Keratinocyte (primary cell): ENCODE data around the gene OTX1. TPM values are rescaled to one million over a fixed set of nuclear protein-coding genes. Genes with fewer than 3 reads are reported as not detected.

Source experiments
- DNase-seq: peaks from one replicate; pipeline ENCODE4 v3.0.0-alpha.2; 2011; ENCODE audit warnings: low read depth, missing footprints, low spot score
- FAIRE-seq: peaks from 2 replicates; lab custom pipeline; 2011; peaks lifted over from hg19 to GRCh38; lab: Jason Lieb, UNC
- H2AFZ ChIP-seq: 2 replicates; pipeline ENCODE4 v1.6.0; 2012; ENCODE audit warnings: low read length, control low read depth, inconsistent platforms; ENCODE audit not compliant: control insufficient read depth
- H3K27ac ChIP-seq: 2 replicates; pipeline ENCODE4 v1.5.1; 2011; ENCODE audit warnings: low read length; ENCODE audit not compliant: control insufficient read depth, insufficient read depth
- H3K27me3 ChIP-seq: 3 replicates; pipeline ENCODE4 v1.6.0; 2011; ENCODE audit warnings: low read length; ENCODE audit not compliant: control insufficient read depth, insufficient read depth; ENCODE audit errors: extremely low read depth
- H3K36me3 ChIP-seq, 2 experiments: 2 replicates in 1 of 2; 3 replicates in 1 of 2; pipeline ENCODE4 v1.5.1; 2011; ENCODE audit warnings: low read length in 2 of 2, mild to moderate bottlenecking in 1 of 2; ENCODE audit not compliant: control insufficient read depth in 2 of 2, insufficient read depth in 2 of 2; ENCODE audit errors: extremely low read depth in 1 of 2
- H3K4me1 ChIP-seq: 3 replicates; pipeline ENCODE4 v1.5.1; 2011; ENCODE audit warnings: low read length; ENCODE audit not compliant: control insufficient read depth, insufficient read depth; ENCODE audit errors: extremely low read depth
- H3K4me2 ChIP-seq: 3 replicates; pipeline ENCODE4 v1.6.0; 2011; ENCODE audit warnings: low read depth, low read length; ENCODE audit not compliant: control insufficient read depth, insufficient read depth; ENCODE audit errors: extremely low read depth
- H3K4me3 ChIP-seq, 3 experiments: fragments of 200-600 bp in 1 of 3; sonication (generic) in 1 of 3; 2 replicates in 2 of 3; 3 replicates in 1 of 3; pipeline ENCODE4 v1.5.1; 2011 to 2016; ENCODE audit warnings: low read length in 3 of 3, mild to moderate bottlenecking in 3 of 3, control low read depth in 2 of 3, inconsistent platforms in 1 of 3, low read depth in 1 of 3, mixed read lengths in 1 of 3, mixed run types in 1 of 3, moderate library complexity in 1 of 3; ENCODE audit not compliant: control insufficient read depth in 2 of 3, insufficient read depth in 2 of 3; ENCODE audit errors: extremely low read depth in 1 of 3
- H3K79me2 ChIP-seq: 2 replicates; pipeline ENCODE4 v1.6.0; 2012; ENCODE audit warnings: low read length; ENCODE audit not compliant: control insufficient read depth, insufficient read depth
- H3K9ac ChIP-seq: 3 replicates; pipeline ENCODE4 v1.6.0; 2011; ENCODE audit warnings: low read length; ENCODE audit not compliant: control insufficient read depth, insufficient read depth; ENCODE audit errors: extremely low read depth
- H3K9me1 ChIP-seq: 3 replicates; pipeline ENCODE4 v1.6.0; 2011; ENCODE audit warnings: low read length; ENCODE audit not compliant: control insufficient read depth, insufficient read depth; ENCODE audit errors: extremely low read depth
- H3K9me3 ChIP-seq: 2 replicates; pipeline ENCODE4 v1.5.1; 2012; ENCODE audit warnings: low read depth, low read length; ENCODE audit not compliant: control insufficient read depth
- H4K20me1 ChIP-seq: 3 replicates; pipeline ENCODE4 v1.6.0; 2011; ENCODE audit warnings: low read length; ENCODE audit not compliant: control insufficient read depth, insufficient read depth; ENCODE audit errors: extremely low read depth
- EZH2 ChIP-seq: IDR thresholded peaks from one replicate; pipeline ENCODE4 v1.6.1; 2012; ENCODE audit warnings: inconsistent platforms, mild to moderate bottlenecking, low read length, moderate library complexity
- dilution Hi-C: fragments of 300-500 bp; cut with MboI; formaldehyde crosslinking; loops from one replicate; pipeline ENCODE4 v1.7.0; 2020; ENCODE audit warnings: low sequenced_read_pairs; ENCODE audit not compliant: extremely low pct_ligation_motif_present
- polyA plus RNA-seq, 5 experiments: library from polyadenylated mRNA; depleted of rRNA in 3 of 5; stranded (reverse) in 3 of 5; stranded (forward) in 1 of 5; unstranded in 1 of 5; fragments of >200 nt; gene quantifications; 1 replicate in 1 of 5; 2 replicates in 3 of 5; 3 replicates in 1 of 5; pipeline versions ENCODE4 v1.2.1 to v1.2.3, GENCODE V29; 2011 to 2012; ENCODE audit warnings: missing spikeins in 2 of 5, low read depth in 1 of 5, low replicate concordance in 1 of 5
- TF ChIP-seq, protein P1 (sequence below), 3 experiments: IDR thresholded peaks in 1 of 3; conservative IDR thresholded peaks in 1 of 3; optimal IDR thresholded peaks in 1 of 3; 2 replicates in 2 of 3; 3 replicates in 1 of 3; pipeline versions ENCODE3 to v1.5.1; 2011; ENCODE audit warnings: low read length in 3 of 3, mild to moderate bottlenecking in 3 of 3, moderate library complexity in 2 of 3, control low read depth in 1 of 3, inconsistent platforms in 1 of 3; ENCODE audit not compliant: insufficient read depth in 2 of 3; ENCODE audit errors: extremely low read depth in 1 of 3

The OTX1 gene
- polyA plus RNA-seq, 1 donor (not counting 4 experiments of a cell fraction or from before 2014, with no cell fraction given) = 0.28 TPM

DNA sequence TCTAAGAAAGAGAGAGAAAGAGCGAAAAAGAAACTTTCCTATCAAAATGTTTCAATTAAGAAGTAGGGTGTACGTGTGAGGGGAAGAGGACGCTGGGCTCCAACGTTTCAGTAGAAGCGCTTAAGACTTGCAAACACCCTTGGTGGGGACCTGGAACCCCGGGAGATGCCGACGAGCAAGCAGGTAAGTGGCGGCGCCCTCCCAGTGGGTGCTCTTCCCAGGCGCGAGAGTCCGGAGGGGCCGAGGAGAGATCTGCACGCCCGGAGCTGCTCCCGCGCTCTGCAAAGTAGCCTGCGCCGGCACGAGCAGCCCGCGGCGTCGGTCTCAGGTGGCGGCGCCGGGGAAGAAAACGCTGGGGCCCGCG lies 678 bp upstream of the OTX1 start:
- peak overlapping the region; percentile 43 for H2AFZ ChIP-seq
- dilution Hi-C loops = no loop called here

DNA sequence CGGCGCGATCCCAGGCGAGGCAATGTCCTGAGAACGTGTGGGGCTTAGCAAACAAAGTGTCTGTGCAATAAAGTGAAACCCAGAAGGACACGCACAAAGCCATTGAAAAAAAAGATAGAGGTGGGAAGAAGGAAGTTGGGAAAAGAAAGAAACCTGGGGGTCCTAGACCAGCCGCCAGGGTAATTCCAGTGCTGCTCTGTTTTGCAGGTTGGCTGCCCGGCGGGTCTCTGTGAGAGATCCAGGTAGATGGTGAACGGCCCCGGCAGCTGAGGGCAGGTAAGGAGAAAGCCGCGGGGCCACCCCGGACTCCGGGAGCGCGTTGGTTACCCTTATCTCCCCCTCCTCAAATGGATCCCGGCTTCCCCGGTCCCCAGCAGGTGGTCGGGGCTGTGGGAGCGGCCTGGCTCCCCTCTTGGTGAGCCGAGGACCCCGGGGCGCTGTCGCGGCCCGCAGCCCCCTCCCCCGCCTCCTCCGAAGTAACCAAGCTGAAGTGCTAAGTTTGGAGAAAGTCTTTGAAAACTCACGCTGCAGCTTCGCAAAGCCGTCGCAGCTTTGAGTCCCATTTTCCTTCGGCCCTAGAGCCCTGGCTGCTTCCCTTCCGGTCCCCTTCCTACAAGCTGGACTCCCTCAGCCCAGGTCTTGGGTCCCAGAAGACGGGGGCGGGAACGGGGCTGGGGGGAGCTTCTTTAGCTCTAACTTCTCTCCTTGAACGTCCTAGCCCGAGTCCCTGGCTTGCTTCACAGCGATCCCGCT lies 588 bp downstream of the OTX1 start:
- Histone ChIP-seq H2AFZ (peak overlapping the region; percentile 98), H3K4me1 (peaks cover 23% of the 10 kb centered on the region), H3K36me3 (peaks cover 14 to 18% of the 10 kb centered on the region in 2 experiments), H3K4me3 (peak overlapping the region; percentile 59 to 99 (median 98)), H3K27me3 (no peaks in the 10 kb centered on the region), H3K79me2 (peaks cover 15% of the 10 kb centered on the region), H3K4me2 (peak overlapping the region; percentile 83), H3K9me3 (no peaks in the 10 kb centered on the region), H4K20me1 (no peaks in the 10 kb centered on the region), H3K27ac (peak overlapping the region; percentile 88), H3K9me1 (no peaks in the 10 kb centered on the region), H3K9ac (peak overlapping the region; percentile 92)
- dilution Hi-C loops = no loop called here
- DNase-seq (no peak), FAIRE-seq (no peak)
- no peak for TF ChIP-seq EZH2
- TF ChIP-seq, protein P1, sequence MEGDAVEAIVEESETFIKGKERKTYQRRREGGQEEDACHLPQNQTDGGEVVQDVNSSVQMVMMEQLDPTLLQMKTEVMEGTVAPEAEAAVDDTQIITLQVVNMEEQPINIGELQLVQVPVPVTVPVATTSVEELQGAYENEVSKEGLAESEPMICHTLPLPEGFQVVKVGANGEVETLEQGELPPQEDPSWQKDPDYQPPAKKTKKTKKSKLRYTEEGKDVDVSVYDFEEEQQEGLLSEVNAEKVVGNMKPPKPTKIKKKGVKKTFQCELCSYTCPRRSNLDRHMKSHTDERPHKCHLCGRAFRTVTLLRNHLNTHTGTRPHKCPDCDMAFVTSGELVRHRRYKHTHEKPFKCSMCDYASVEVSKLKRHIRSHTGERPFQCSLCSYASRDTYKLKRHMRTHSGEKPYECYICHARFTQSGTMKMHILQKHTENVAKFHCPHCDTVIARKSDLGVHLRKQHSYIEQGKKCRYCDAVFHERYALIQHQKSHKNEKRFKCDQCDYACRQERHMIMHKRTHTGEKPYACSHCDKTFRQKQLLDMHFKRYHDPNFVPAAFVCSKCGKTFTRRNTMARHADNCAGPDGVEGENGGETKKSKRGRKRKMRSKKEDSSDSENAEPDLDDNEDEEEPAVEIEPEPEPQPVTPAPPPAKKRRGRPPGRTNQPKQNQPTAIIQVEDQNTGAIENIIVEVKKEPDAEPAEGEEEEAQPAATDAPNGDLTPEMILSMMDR (optimal IDR thresholded peaks at IDR 0.05 in 1 of 3, IDR thresholded peaks at IDR 0.05 in 1 of 3, conservative IDR thresholded peaks at IDR 0.05 in 1 of 3; ENCODE audit: extremely low read depth in 1 of 3, insufficient read depth in 2 of 3, low read length in 3 of 3) = no peak

More for the DNA sequence above, 678 bp upstream of the OTX1 start:
- FAIRE-seq = no peak
- Histone ChIP-seq H3K4me3 (peak overlapping the region; percentile 59 to 90 (median 85)), H4K20me1 (no peaks in the 10 kb centered on the region), H3K9ac (peak overlapping the region; percentile 80), H3K9me3 (no peaks in the 10 kb centered on the region), H3K36me3 (peaks cover 7 to 13% of the 10 kb centered on the region in 2 experiments), H3K27ac (peak overlapping the region; percentile 82), H3K4me1 (peaks cover 23% of the 10 kb centered on the region), H3K4me2 (peak overlapping the region; percentile 100), H3K79me2 (peaks cover 15% of the 10 kb centered on the region), H3K9me1 (no peaks in the 10 kb centered on the region), H3K27me3 (no peaks in the 10 kb centered on the region)
- TF ChIP-seq EZH2 = no peak
- TF ChIP-seq, protein P1 (optimal IDR thresholded peaks at IDR 0.05 in 1 of 3, IDR thresholded peaks at IDR 0.05 in 1 of 3, conservative IDR thresholded peaks at IDR 0.05 in 1 of 3; ENCODE audit: extremely low read depth in 1 of 3, insufficient read depth in 2 of 3, low read length in 3 of 3) = no peak
- DNase-seq = no peak
